GM12878 (cell line): ENCODE data around the gene ASH1L. TPM values are rescaled to one million over a fixed set of nuclear protein-coding genes. Genes with fewer than 3 reads are reported as not detected.
A peak's percentile ranks its signal among the peaks of the same experiment; 100 is the strongest.

Experiments
- NBN ChIP-seq: fragments of 450-650 bp; IDR thresholded peaks from 2 replicates; pipeline ENCODE4 v1.6.1; 2016
- NFYA ChIP-seq: IDR thresholded peaks from 2 replicates; pipeline ENCODE4 v1.6.1; 2011; ENCODE audit warnings: low read depth, mild to moderate bottlenecking, low read length, improper control_type of control experiment, borderline replicate concordance
- RCOR1 ChIP-seq: conservative IDR thresholded peaks from 2 replicates; pipeline ENCODE4 v1.6.1; 2012; ENCODE audit warnings: low read depth, low read length, improper control_type of control experiment
- ZSCAN29 ChIP-seq: fragments of 450-650 bp; IDR thresholded peaks from 2 replicates; pipeline ENCODE4 v1.6.1; 2017; ENCODE audit warnings: mild to moderate bottlenecking, moderate library complexity
- polyA plus RNA-seq, 11 experiments: library from polyadenylated mRNA; depleted of rRNA in 4 of 11; unstranded in 6 of 11; stranded (reverse) in 5 of 11; fragments of >200 nt; fragmentation: Nextera tagmentation in 4 of 11; fragmentation: Illumina TruSeq in 1 of 11; extraction: Ambion mirVana in 4 of 11; extraction: Trizol in 1 of 11; gene quantifications; 1 replicate in 1 of 11; 2 replicates in 10 of 11; pipeline versions ENCODE4 v1.2.1 to v1.2.3, GENCODE V29; 2011 to 2016; ENCODE audit warnings: inconsistent platforms in 2 of 11, missing spikeins in 2 of 11, low read depth in 1 of 11
- total RNA-seq, 4 experiments: library from RNA; depleted of rRNA in 3 of 4; stranded (reverse); fragments of >200 nt in 3 of 4; fragmentation: Illumina TruSeq in 1 of 4; extraction: Trizol in 1 of 4; gene quantifications; 2 replicates each; pipeline versions ENCODE4 v1.2.1 to v1.2.3, GENCODE V29; 2013 to 2021
- TF ChIP-seq, protein P1 (sequence below): fragments of 450-650 bp; IDR thresholded peaks from 2 replicates; pipeline ENCODE4 v1.6.1; 2017; ENCODE audit warnings: mild to moderate bottlenecking, moderate library complexity
- TF ChIP-seq, protein P2 (sequence below), 3 experiments: IDR thresholded peaks in 2 of 3; conservative IDR thresholded peaks in 1 of 3; 2 replicates each; pipeline ENCODE4 v1.5.1; 2011; ENCODE audit warnings: low read depth in 3 of 3, low read length in 3 of 3, mild to moderate bottlenecking in 3 of 3, control low read depth in 2 of 3, moderate library complexity in 2 of 3, inconsistent platforms in 1 of 3, mixed read lengths in 1 of 3; ENCODE audit not compliant: control insufficient read depth in 2 of 3, insufficient read depth in 1 of 3; ENCODE audit errors: extremely low read depth in 1 of 3
- TF ChIP-seq, protein P3 (sequence below): fragments of 450-650 bp; formaldehyde crosslinking; IDR thresholded peaks from 2 replicates; pipeline ENCODE4 v1.4.0; 2020; ENCODE audit warnings: mild to moderate bottlenecking, moderate library complexity
- TF ChIP-seq, protein P4 (sequence below): fragments of 450-650 bp; conservative IDR thresholded peaks from 2 replicates; pipeline ENCODE4 v1.6.1; 2017; ENCODE audit warnings: mild to moderate bottlenecking, moderate library complexity
- TF ChIP-seq, protein P5 (sequence below): IDR thresholded peaks from 2 replicates; pipeline ENCODE4 v1.6.1; 2011; ENCODE audit warnings: low read depth, mild to moderate bottlenecking, low read length, moderate library complexity, borderline replicate concordance; ENCODE audit errors: extremely low read depth
- TF ChIP-seq, protein P6 (sequence below): IDR thresholded peaks from 2 replicates; pipeline ENCODE4 v1.6.1; 2012; ENCODE audit warnings: low read depth, low read length, improper control_type of control experiment

ASH1L gene
- total and polyA plus RNA-seq, 10 of the 15 experiments (the other 5 are each of a cell fraction or from before 2014, with no cell fraction given), result 1.7 to 23.9 (median 16.6) TPM

DNA sequence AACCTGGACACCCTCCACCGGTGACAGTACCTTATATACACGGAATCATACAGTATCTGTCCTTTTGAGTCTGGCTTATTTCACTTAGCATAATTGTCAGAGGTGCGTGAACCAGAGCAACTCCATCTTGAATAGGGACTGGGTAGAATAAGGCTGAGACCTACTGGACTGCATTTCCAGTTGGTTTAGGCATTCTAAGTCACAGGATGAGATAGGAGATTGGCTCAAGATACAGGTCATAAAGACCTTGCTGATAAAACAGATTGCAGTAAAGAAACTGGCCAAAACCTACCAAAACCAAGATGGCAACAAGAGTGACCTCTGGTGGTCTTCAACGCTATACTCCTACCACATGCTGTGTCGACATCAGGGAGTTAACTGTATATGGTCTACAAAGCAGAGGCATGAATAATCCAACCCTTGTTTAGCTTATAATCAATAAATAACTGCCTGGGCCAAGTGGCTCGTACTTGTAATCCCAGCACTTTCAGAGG lies 255.3 kb downstream of the ASH1L start (continued):
- TF ChIP-seq, protein P1, sequence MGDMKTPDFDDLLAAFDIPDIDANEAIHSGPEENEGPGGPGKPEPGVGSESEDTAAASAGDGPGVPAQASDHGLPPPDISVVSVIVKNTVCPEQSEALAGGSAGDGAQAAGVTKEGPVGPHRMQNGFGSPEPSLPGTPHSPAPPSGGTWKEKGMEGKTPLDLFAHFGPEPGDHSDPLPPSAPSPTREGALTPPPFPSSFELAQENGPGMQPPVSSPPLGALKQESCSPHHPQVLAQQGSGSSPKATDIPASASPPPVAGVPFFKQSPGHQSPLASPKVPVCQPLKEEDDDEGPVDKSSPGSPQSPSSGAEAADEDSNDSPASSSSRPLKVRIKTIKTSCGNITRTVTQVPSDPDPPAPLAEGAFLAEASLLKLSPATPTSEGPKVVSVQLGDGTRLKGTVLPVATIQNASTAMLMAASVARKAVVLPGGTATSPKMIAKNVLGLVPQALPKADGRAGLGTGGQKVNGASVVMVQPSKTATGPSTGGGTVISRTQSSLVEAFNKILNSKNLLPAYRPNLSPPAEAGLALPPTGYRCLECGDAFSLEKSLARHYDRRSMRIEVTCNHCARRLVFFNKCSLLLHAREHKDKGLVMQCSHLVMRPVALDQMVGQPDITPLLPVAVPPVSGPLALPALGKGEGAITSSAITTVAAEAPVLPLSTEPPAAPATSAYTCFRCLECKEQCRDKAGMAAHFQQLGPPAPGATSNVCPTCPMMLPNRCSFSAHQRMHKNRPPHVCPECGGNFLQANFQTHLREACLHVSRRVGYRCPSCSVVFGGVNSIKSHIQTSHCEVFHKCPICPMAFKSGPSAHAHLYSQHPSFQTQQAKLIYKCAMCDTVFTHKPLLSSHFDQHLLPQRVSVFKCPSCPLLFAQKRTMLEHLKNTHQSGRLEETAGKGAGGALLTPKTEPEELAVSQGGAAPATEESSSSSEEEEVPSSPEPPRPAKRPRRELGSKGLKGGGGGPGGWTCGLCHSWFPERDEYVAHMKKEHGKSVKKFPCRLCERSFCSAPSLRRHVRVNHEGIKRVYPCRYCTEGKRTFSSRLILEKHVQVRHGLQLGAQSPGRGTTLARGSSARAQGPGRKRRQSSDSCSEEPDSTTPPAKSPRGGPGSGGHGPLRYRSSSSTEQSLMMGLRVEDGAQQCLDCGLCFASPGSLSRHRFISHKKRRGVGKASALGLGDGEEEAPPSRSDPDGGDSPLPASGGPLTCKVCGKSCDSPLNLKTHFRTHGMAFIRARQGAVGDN, result peak; percentile 91
- TF ChIP-seq, protein P2, sequence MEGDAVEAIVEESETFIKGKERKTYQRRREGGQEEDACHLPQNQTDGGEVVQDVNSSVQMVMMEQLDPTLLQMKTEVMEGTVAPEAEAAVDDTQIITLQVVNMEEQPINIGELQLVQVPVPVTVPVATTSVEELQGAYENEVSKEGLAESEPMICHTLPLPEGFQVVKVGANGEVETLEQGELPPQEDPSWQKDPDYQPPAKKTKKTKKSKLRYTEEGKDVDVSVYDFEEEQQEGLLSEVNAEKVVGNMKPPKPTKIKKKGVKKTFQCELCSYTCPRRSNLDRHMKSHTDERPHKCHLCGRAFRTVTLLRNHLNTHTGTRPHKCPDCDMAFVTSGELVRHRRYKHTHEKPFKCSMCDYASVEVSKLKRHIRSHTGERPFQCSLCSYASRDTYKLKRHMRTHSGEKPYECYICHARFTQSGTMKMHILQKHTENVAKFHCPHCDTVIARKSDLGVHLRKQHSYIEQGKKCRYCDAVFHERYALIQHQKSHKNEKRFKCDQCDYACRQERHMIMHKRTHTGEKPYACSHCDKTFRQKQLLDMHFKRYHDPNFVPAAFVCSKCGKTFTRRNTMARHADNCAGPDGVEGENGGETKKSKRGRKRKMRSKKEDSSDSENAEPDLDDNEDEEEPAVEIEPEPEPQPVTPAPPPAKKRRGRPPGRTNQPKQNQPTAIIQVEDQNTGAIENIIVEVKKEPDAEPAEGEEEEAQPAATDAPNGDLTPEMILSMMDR (IDR thresholded peaks at IDR 0.05 in 2 of 3, conservative IDR thresholded peaks at IDR 0.05 in 1 of 3; ENCODE audit: control insufficient read depth in 2 of 3, extremely low read depth in 1 of 3, insufficient read depth in 1 of 3, low read depth in 3 of 3, low read length in 3 of 3), result peak; percentile 34 to 39 (median 35); a peak in 3 of 6 replicates
- TF ChIP-seq, protein P3, sequence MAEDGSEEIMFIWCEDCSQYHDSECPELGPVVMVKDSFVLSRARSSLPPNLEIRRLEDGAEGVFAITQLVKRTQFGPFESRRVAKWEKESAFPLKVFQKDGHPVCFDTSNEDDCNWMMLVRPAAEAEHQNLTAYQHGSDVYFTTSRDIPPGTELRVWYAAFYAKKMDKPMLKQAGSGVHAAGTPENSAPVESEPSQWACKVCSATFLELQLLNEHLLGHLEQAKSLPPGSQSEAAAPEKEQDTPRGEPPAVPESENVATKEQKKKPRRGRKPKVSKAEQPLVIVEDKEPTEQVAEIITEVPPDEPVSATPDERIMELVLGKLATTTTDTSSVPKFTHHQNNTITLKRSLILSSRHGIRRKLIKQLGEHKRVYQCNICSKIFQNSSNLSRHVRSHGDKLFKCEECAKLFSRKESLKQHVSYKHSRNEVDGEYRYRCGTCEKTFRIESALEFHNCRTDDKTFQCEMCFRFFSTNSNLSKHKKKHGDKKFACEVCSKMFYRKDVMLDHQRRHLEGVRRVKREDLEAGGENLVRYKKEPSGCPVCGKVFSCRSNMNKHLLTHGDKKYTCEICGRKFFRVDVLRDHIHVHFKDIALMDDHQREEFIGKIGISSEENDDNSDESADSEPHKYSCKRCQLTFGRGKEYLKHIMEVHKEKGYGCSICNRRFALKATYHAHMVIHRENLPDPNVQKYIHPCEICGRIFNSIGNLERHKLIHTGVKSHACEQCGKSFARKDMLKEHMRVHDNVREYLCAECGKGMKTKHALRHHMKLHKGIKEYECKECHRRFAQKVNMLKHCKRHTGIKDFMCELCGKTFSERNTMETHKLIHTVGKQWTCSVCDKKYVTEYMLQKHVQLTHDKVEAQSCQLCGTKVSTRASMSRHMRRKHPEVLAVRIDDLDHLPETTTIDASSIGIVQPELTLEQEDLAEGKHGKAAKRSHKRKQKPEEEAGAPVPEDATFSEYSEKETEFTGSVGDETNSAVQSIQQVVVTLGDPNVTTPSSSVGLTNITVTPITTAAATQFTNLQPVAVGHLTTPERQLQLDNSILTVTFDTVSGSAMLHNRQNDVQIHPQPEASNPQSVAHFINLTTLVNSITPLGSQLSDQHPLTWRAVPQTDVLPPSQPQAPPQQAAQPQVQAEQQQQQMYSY (CRISPR knock-in tag), result no peak
- TF ChIP-seq NFYA (no peak), ZSCAN29 (no peak), NBN (no peak), RCOR1 (no peak)
- TF ChIP-seq, protein P4, sequence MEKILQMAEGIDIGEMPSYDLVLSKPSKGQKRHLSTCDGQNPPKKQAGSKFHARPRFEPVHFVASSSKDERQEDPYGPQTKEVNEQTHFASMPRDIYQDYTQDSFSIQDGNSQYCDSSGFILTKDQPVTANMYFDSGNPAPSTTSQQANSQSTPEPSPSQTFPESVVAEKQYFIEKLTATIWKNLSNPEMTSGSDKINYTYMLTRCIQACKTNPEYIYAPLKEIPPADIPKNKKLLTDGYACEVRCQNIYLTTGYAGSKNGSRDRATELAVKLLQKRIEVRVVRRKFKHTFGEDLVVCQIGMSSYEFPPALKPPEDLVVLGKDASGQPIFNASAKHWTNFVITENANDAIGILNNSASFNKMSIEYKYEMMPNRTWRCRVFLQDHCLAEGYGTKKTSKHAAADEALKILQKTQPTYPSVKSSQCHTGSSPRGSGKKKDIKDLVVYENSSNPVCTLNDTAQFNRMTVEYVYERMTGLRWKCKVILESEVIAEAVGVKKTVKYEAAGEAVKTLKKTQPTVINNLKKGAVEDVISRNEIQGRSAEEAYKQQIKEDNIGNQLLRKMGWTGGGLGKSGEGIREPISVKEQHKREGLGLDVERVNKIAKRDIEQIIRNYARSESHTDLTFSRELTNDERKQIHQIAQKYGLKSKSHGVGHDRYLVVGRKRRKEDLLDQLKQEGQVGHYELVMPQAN, result no peak
- TF ChIP-seq, protein P5, sequence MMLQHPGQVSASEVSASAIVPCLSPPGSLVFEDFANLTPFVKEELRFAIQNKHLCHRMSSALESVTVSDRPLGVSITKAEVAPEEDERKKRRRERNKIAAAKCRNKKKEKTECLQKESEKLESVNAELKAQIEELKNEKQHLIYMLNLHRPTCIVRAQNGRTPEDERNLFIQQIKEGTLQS, result no peak
- TF ChIP-seq, protein P6, sequence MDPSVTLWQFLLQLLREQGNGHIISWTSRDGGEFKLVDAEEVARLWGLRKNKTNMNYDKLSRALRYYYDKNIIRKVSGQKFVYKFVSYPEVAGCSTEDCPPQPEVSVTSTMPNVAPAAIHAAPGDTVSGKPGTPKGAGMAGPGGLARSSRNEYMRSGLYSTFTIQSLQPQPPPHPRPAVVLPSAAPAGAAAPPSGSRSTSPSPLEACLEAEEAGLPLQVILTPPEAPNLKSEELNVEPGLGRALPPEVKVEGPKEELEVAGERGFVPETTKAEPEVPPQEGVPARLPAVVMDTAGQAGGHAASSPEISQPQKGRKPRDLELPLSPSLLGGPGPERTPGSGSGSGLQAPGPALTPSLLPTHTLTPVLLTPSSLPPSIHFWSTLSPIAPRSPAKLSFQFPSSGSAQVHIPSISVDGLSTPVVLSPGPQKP, result no peak
